Ramos (cell line): ENCODE results near the gene CENPQ.
"Not testable (repeated sequence)": the region's sequence is repeated elsewhere in the genome, so short reads cannot be mapped to it uniquely, and the experiment has no call there.

Source experiments
- in situ Hi-C: fragments of 300-500 bp; cut with MboI; formaldehyde crosslinking; loops from one replicate; pipeline ENCODE4 v1.14.3; 2022; ENCODE audit warnings: low sequenced_read_pairs; ENCODE audit not compliant: unreplicated experiment

CENPQ gene, protein sequence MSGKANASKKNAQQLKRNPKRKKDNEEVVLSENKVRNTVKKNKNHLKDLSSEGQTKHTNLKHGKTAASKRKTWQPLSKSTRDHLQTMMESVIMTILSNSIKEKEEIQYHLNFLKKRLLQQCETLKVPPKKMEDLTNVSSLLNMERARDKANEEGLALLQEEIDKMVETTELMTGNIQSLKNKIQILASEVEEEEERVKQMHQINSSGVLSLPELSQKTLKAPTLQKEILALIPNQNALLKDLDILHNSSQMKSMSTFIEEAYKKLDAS

GRCh38 chr6:49462927-49463611 lies at the start of gene CENPQ, which contains the start of gene MMUT:
Gene CENPQ (plus strand): TSS chr6:49463370. CDS start chr6:49470177, 6,807 bp downstream.
Gene MMUT (minus strand): TSS chr6:49463253. CDS start chr6:49459466, 3,787 bp downstream.
- in situ Hi-C loops, result no loop called here

GRCh38 chr6:49415358-49415757 lies 47.8 kb upstream of the CENPQ start:
- in situ Hi-C loops, result loop anchor here (25.0 kb wide), 1 partner anchor 1628 kb away; the partner anchor contains the start of gene OPN5

- in situ Hi-C loops, result loop anchor here (25.0 kb wide), 1 partner anchor 1629 kb away; the partner anchor contains the start of gene OPN5
Measured at GRCh38 chr6:49416195-49416594, 47.0 kb upstream of the CENPQ start.

DNA sequence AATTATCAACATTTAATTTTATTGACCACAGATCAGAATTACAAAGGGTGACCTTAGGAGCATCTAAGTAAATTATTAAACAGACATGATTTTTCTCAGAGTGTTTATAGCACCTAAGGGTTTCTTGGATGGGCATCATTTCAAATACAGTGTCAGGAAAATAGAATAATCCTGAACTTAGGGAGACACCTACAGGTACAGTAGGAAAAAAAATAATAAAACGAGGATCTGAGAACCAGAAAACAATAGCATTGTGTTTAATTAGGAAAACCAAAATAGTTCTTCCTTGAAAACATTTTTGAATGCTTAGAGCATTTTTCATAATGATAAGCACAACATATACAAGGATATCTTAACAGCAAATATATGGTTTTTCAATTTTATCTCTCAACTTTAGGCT lies 39.4 kb upstream of the CENPQ start:
- in situ Hi-C loops, result loop anchor here (25.0 kb wide), 1 partner anchor 1637 kb away; the partner anchor contains the start of gene OPN5

GRCh38 chr6:49430187-49430586 lies 33.0 kb upstream of the CENPQ start:
- in situ Hi-C loops, result no loop called here

DNA sequence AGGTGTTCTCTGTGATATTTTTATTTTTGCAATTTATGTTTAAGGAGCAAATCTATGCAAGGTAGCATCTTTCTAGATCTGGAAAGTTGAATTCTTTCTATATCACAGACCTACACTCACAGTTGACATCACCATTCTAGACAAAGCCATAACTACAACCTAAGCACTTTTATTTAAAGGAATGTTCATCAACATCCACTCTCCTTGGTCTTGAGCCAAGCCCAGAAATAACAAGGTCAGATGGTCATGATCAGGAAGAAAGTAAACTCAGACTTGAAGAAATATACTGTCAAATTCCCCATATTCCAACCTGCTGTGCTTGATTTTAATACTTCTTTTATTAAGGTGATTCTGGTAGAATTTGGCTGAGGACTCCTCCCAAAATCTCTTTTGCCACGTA lies 32.3 kb upstream of the CENPQ start:
- in situ Hi-C loops, result no loop called here

DNA sequence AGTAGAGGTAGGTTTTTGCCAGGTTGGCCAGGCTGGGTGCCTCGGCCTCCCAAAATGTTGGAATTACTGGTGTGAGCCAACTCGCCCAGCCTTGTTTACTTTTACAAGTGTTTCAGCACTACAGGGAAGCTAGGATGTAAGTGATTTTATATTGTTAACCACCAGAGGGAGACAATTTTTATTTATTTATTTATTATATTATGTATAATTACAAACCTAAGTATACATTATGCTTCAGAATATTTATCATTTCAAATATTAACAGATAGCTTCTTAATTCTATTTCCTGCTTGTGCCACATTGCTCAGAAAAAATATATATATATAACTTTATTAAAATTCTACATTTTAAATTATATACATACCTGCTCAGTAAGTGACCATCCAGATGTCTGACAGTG lies 9.9 kb upstream of the CENPQ start:
- in situ Hi-C loops, result no loop called here

- in situ Hi-C loops, result no loop called here
Measured at GRCh38 chr6:49454787-49455709, 8.1 kb upstream of the CENPQ start.

DNA sequence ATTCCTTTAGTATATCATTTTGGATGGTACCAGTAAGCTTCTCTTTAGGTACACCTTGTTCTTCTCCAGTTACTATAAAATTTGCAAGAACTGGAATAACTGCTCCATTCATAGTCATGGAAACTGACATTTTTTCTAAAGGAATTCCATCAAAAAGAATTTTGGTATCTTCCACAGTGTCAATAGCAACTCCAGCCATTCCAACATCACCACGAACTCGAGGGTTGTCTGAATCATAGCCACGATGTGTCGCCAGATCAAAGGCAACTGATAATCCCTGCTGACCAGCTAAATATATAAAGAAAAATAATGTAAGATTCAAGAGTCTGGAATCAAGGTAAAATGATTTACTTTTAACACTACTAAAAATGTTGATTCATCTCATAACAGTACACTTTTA lies 5.4 kb upstream of the CENPQ start:
- in situ Hi-C loops, result no loop called here

DNA sequence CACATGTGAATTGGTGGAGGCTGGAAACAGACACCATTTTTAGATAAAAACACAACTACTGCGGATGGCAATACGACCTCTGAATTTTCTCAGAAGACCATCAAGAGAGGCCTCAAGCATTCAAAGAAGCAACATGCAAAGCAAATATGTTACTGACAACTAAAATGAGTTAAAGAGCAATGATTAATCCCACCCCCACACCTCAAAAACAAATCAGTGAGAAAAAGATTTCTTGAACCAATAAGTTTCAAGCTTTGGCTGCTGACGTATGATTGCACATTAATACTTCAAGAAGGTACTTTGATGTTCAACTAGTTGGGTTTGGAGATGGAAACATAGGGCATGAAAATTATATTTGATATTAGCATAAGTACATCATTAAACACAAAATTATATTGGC lies 1.1 kb upstream of the CENPQ start:
- in situ Hi-C loops, result no loop called here

- in situ Hi-C loops, result no loop called here
Measured at GRCh38 chr6:49462599-49462926, 607 bp upstream of the CENPQ start.

GRCh38 chr6:49463612-49463967 lies 420 bp downstream of the CENPQ start:
- in situ Hi-C loops, result no loop called here

GRCh38 chr6:49464691-49465090 lies 1.5 kb downstream of the CENPQ start:
- in situ Hi-C loops, result no loop called here

DNA sequence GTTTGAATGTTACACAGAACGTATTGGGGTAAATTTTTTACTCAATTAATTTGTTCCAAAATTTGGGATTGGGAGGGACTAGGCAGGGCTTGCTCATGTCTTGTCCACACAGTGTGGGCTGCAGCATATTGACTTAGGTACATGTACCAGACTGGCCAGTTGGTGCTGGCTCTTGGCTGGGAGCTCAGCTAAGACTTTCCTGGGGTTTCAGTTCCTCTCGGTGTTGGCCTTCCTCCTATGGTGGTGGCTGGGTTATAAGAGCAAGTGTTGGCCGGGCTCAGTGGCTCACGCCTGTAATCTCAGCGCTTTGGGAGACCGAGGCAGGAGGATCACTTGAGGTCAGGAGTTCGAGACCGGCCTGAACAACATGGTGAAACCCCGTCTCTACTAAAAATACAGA lies 4.9 kb downstream of the CENPQ start:
- in situ Hi-C loops, result no loop called here

- in situ Hi-C loops, result not testable (repeated sequence)
Measured at GRCh38 chr6:49476564-49476963, 13.4 kb downstream of the CENPQ start.

GRCh38 chr6:49479308-49479970 lies 16.3 kb downstream of the CENPQ start:
- in situ Hi-C loops, result no loop called here

- in situ Hi-C loops, result not testable (repeated sequence)
Measured at GRCh38 chr6:49481846-49482245, 18.7 kb downstream of the CENPQ start.

DNA sequence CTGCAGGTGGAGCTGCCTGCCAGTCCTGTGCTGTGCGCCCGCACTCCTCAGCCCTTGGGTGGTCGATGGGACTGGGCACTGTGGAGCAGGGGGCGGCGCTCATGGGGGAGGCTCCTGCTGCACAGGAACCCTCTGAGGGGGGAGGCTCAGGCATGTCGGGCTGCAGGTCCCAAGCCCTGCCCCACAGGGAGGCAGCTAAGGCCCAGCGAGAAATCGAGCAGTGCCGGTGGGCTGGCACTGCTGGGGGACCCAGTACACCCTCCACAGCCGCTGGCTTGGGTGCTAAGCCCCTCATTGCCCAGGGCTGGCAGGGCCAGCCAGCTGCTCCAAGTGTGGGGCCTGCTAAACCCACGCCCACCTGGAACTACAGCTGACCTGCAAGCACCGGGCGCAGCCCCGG lies 20.2 kb downstream of the CENPQ start:
- in situ Hi-C loops, result not testable (repeated sequence)

DNA sequence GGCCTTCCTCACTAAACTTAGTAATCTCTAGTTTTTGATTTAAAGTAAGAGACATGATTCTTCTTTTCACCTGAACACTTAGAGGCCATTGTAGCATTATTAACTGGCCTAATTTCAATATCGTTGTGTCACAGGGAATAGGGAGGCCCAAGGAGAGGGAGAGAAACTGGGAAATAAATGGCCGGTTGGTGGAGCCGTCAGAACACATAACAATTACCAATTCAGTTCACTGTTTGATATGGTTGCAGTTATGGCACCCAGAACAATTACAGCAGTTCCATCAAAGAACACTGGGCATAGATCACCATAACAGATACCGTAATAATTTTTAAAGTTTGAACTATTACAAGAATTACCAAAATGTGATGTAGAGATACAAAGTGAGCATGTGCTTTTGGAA lies 27.5 kb downstream of the CENPQ start:
- in situ Hi-C loops, result no loop called here

GRCh38 chr6:49497304-49497703 lies 34.1 kb downstream of the CENPQ start:
- in situ Hi-C loops, result no loop called here
